Breast epithelium (tissue), 3 donors: Measurements from ENCODE around the gene C3orf49.

Experiments
- CTCF ChIP-seq, 3 donors: fragments of 450-650 bp; IDR thresholded peaks; one replicate each; pipeline ENCODE4 v1.5.1; 2016 to 2017; ENCODE audit warnings: antibody characterized with exemption in 3 of 3, mild to moderate bottlenecking in 3 of 3, moderate library complexity in 3 of 3
- POLR2A ChIP-seq: fragments of 450-650 bp; IDR thresholded peaks from one replicate; pipeline ENCODE4 v1.6.1; 2016; ENCODE audit warnings: antibody characterized with exemption, mild to moderate bottlenecking, moderate library complexity
- POLR2AphosphoS5 ChIP-seq, 3 donors: sonication (generic); formaldehyde crosslinking; IDR thresholded peaks; one replicate each; pipeline ENCODE4 v1.6.1; 2017; ENCODE audit warnings: antibody characterized with exemption in 3 of 3

- TF ChIP-seq POLR2A (no peak), CTCF (IDR thresholded peaks at IDR 0.05) (no peak), POLR2AphosphoS5 (IDR thresholded peaks at IDR 0.05) (no peak)
These were observed 11.0 kb upstream of the C3orf49 start for GRCh38 chr3:63807961-63808565.
